OCI-LY7 (cell line): ENCODE data around the gene MSH3. TPM values are rescaled to one million over a fixed set of nuclear protein-coding genes. Genes with fewer than 3 reads are reported as not detected.

Experiments
- BruUV-seq: library from RNA; stranded (reverse); fragments of 400-500 nt; replicated peaks from 2 replicates; lab custom pipeline; 2021; lab: Mats Ljungman, UMichigan
- CTCF ChIA-PET: fragments of 300-600 bp; sonication (Branson Sonifier 250); formaldehyde crosslinking; loops from one replicate; lab custom pipeline; 2022; ENCODE audit warnings: antibody characterized with exemption; ENCODE audit not compliant: unreplicated experiment; lab: Charles Lee
- POLR2A ChIA-PET: fragments of 300-600 bp; sonication (Branson Sonifier 250); formaldehyde crosslinking; loops from one replicate; lab custom pipeline; 2022; ENCODE audit warnings: antibody characterized with exemption; lab: Charles Lee
- DNase-seq: peaks from one replicate; pipeline ENCODE4 v3.0.0-alpha.2; 2015; ENCODE audit warnings: low spot score
- H2AFZ ChIP-seq: fragments of 200-600 bp; sonication (generic), shearing (Covaris generic); 2 replicates; pipeline ENCODE4 v1.6.1; 2014; ENCODE audit warnings: mild to moderate bottlenecking, antibody characterized with exemption, low read length, moderate library complexity
- H3K27ac ChIP-seq: fragments of 200-600 bp; sonication (generic); 2 replicates; pipeline ENCODE4 v1.5.1; 2014; ENCODE audit warnings: mixed run types, low read depth, mild to moderate bottlenecking, moderate library complexity, low read length, inconsistent platforms; ENCODE audit not compliant: poor library complexity, severe bottlenecking
- H3K36me3 ChIP-seq: fragments of 200-600 bp; sonication (generic); 2 replicates; pipeline ENCODE4 v1.6.1; 2014; ENCODE audit warnings: mild to moderate bottlenecking, antibody characterized with exemption, low read length, moderate library complexity, mixed read lengths; ENCODE audit not compliant: insufficient read depth
- H3K4me1 ChIP-seq: fragments of 200-600 bp; sonication (generic); 2 replicates; pipeline ENCODE4 v1.5.1; 2014; ENCODE audit warnings: mild to moderate bottlenecking, low read length; ENCODE audit not compliant: insufficient read depth, poor library complexity, severe bottlenecking
- H3K4me2 ChIP-seq: fragments of 200-600 bp; sonication (generic); 2 replicates; pipeline ENCODE4 v1.6.1; 2014; ENCODE audit warnings: mild to moderate bottlenecking, low read length
- H3K4me3 ChIP-seq: fragments of 200-600 bp; sonication (generic); 2 replicates; pipeline ENCODE4 v1.5.1; 2014; ENCODE audit warnings: mild to moderate bottlenecking, low read depth, low read length; ENCODE audit not compliant: poor library complexity, severe bottlenecking
- H3K79me2 ChIP-seq: fragments of 200-600 bp; sonication (generic); 2 replicates; pipeline ENCODE4 v1.6.1; 2016; ENCODE audit warnings: low read depth, mild to moderate bottlenecking, low read length, moderate library complexity, mixed read lengths; ENCODE audit not compliant: insufficient read depth
- H3K9me2 ChIP-seq: fragments of 200-600 bp; sonication (generic); 2 replicates; pipeline ENCODE4 v1.6.1; 2016; ENCODE audit warnings: mild to moderate bottlenecking, low read length, mixed read lengths; ENCODE audit not compliant: insufficient read depth
- H3K9me3 ChIP-seq: fragments of 200-600 bp; sonication (generic); 2 replicates; pipeline ENCODE4 v1.6.1; 2014; ENCODE audit warnings: mild to moderate bottlenecking, mixed run types, low read length, mixed read lengths
- H4K20me1 ChIP-seq: fragments of 200-600 bp; sonication (generic); 2 replicates; pipeline ENCODE4 v1.6.1; 2014; ENCODE audit warnings: mild to moderate bottlenecking, antibody characterized with exemption, low read length, moderate library complexity, mixed read lengths; ENCODE audit not compliant: insufficient read depth
- CTCF ChIP-seq: fragments of 200-600 bp; sonication (generic); conservative IDR thresholded peaks from 2 replicates; pipeline ENCODE4 v1.5.1; 2014; ENCODE audit warnings: mild to moderate bottlenecking, antibody characterized with exemption, low read length, moderate library complexity, mixed read lengths
- EZH2phosphoT487 ChIP-seq: fragments of 200-600 bp; sonication (generic); IDR thresholded peaks from 2 replicates; pipeline ENCODE4 v1.6.1; 2018; ENCODE audit warnings: low read depth, borderline replicate concordance, mild to moderate bottlenecking, mixed run types, antibody characterized with exemption, low read length, moderate library complexity, mixed read lengths
- intact Hi-C: fragments of 100-400 bp; cut with micrococcal nuclease; formaldehyde crosslinking; loops from one replicate; pipeline ENCODE4 v1.10.0; 2022; ENCODE audit not compliant: unreplicated experiment
- total RNA-seq, 2 experiments: library from RNA; depleted of rRNA in 1 of 2; stranded (reverse); fragments of >200 nt in 1 of 2; shearing (Covaris generic) in 1 of 2; gene quantifications; 2 replicates each; pipeline ENCODE4 v1.2.3, GENCODE V29; 2014 to 2022

MSH3 gene
- total RNA-seq, 2 experiments from 2014 or later, result 15.4 to 28.3 TPM

- DNase-seq, result no peak
- POLR2A ChIA-PET, result interaction anchor here (0.7 kb wide), 1 partner anchor 82 kb away, joined by 3 read pairs; no protein-coding TSS in a partner anchor
- BruUV-seq, result no TSS peak
- no peak overlapping the region for H2AFZ ChIP-seq
- intact Hi-C loops, result no loop called here
- H3K4me2 ChIP-seq, result no peak overlapping the region
- no peaks in the 10 kb centered on the region for H3K79me2 ChIP-seq
- no peaks in the 10 kb centered on the region for H3K4me1 ChIP-seq
- no peak overlapping the region for H3K4me3 ChIP-seq
- CTCF ChIA-PET, result no interaction called here
- no peaks in the 10 kb centered on the region for H4K20me1 ChIP-seq
- H3K9me3 ChIP-seq, result no peaks in the 10 kb centered on the region
- no peaks in the 10 kb centered on the region for H3K9me2 ChIP-seq
- H3K36me3 ChIP-seq, result peaks cover 45% of the 10 kb centered on the region
- TF ChIP-seq CTCF (no peak), EZH2phosphoT487 (no peak)
- no peak overlapping the region for H3K27ac ChIP-seq
These were observed 152.5 kb downstream of the MSH3 start for GRCh38 chr5:80806929-80807328.

GRCh38 chr5:80809451-80809850, 155.0 kb downstream of the MSH3 start:
- BruUV-seq, result no TSS peak
- DNase-seq, result no peak
- H3K36me3 ChIP-seq, result peaks cover 40% of the 10 kb centered on the region
- ChIA-PET CTCF (no interaction called here), POLR2A (no interaction called here)
- H3K27ac ChIP-seq, result no peak overlapping the region
- no peaks in the 10 kb centered on the region for H3K9me3 ChIP-seq
- intact Hi-C loops, result no loop called here
- no peaks in the 10 kb centered on the region for H4K20me1 ChIP-seq
- H3K4me3 ChIP-seq, result no peak overlapping the region
- H3K79me2 ChIP-seq, result no peaks in the 10 kb centered on the region
- H3K9me2 ChIP-seq, result no peaks in the 10 kb centered on the region
- TF ChIP-seq CTCF (no peak), EZH2phosphoT487 (no peak)
- no peaks in the 10 kb centered on the region for H3K4me1 ChIP-seq
- no peak overlapping the region for H3K4me2 ChIP-seq
- H2AFZ ChIP-seq, result no peak overlapping the region

- intact Hi-C loops, result no loop called here
- Histone ChIP-seq H3K4me1 (no peaks in the 10 kb centered on the region), H4K20me1 (no peaks in the 10 kb centered on the region), H2AFZ (no peak overlapping the region), H3K36me3 (peaks cover 43% of the 10 kb centered on the region), H3K9me2 (no peaks in the 10 kb centered on the region), H3K79me2 (no peaks in the 10 kb centered on the region), H3K4me2 (no peak overlapping the region), H3K9me3 (no peaks in the 10 kb centered on the region), H3K4me3 (no peak overlapping the region), H3K27ac (no peak overlapping the region)
- ChIA-PET CTCF (no interaction called here), POLR2A (no interaction called here)
- no TSS peak for BruUV-seq
- no peak for DNase-seq
- TF ChIP-seq EZH2phosphoT487 (no peak), CTCF (no peak)
These were observed 156.0 kb downstream of the MSH3 start for GRCh38 chr5:80810425-80810824.
